Measurements from ENCODE around the gene MAP1LC3B2.

MAP1LC3B2 gene

GRCh38 chr12:116615141-116615861, 56.1 kb downstream of the MAP1LC3B2 start:
- no peaks in the 10 kb centered on the region for H3K9me3 ChIP-seq (ENCODE audit: low read depth, low read length)
- no peak for DNase-seq (ENCODE audit: low read depth, low spot score)
- no peak overlapping the region for H3K9ac ChIP-seq (ENCODE audit: insufficient read length)
- no peak for TF ChIP-seq POLR2AphosphoS5 (IDR thresholded peaks at IDR 0.05; ENCODE audit: borderline replicate concordance, low read depth, low read length)
- no peak for TF ChIP-seq EZH2 (IDR thresholded peaks at IDR 0.05)
- TF ChIP-seq FOXP2 (optimal IDR thresholded peaks at IDR 0.05; ENCODE audit: control extremely low read depth, extremely low read length, insufficient read depth) = no peak
- H3K36me3 ChIP-seq (ENCODE audit: insufficient read depth, low read length) = no peaks in the 10 kb centered on the region
- H3K4me3 ChIP-seq = no peak overlapping the region
- no peak overlapping the region for H3K27ac ChIP-seq

GRCh38 chr12:116616536-116617248, 57.5 kb downstream of the MAP1LC3B2 start:
- no peaks in the 10 kb centered on the region for H3K36me3 ChIP-seq (ENCODE audit: insufficient read depth, low read length)
- TF ChIP-seq FOXP2 (optimal IDR thresholded peaks at IDR 0.05; ENCODE audit: control extremely low read depth, extremely low read length, insufficient read depth) (no peak), EZH2 (IDR thresholded peaks at IDR 0.05) (no peak), POLR2AphosphoS5 (IDR thresholded peaks at IDR 0.05; ENCODE audit: borderline replicate concordance, low read depth, low read length) (no peak)
- H3K27ac ChIP-seq = no peak overlapping the region
- no peak overlapping the region for H3K9ac ChIP-seq (ENCODE audit: insufficient read length)
- H3K4me3 ChIP-seq = no peak overlapping the region
- no peaks in the 10 kb centered on the region for H3K9me3 ChIP-seq (ENCODE audit: low read depth, low read length)
- no peak for DNase-seq (ENCODE audit: low read depth, low spot score)

- H3K27ac ChIP-seq = no peak overlapping the region
- no peaks in the 10 kb centered on the region for H3K36me3 ChIP-seq (ENCODE audit: insufficient read depth, low read length)
- DNase-seq (ENCODE audit: low read depth, low spot score) = no peak
- no peak overlapping the region for H3K4me3 ChIP-seq
- H3K9ac ChIP-seq (ENCODE audit: insufficient read length) = no peak overlapping the region
- H3K9me3 ChIP-seq (ENCODE audit: low read depth, low read length) = no peaks in the 10 kb centered on the region
- no peak for TF ChIP-seq EZH2 (IDR thresholded peaks at IDR 0.05)
- TF ChIP-seq FOXP2 (optimal IDR thresholded peaks at IDR 0.05; ENCODE audit: control extremely low read depth, extremely low read length, insufficient read depth) = no peak
- no peak for TF ChIP-seq POLR2AphosphoS5 (IDR thresholded peaks at IDR 0.05; ENCODE audit: borderline replicate concordance, low read depth, low read length)
These were observed 60.1 kb downstream of the MAP1LC3B2 start for GRCh38 chr12:116619246-116619645.

GRCh38 chr12:116620124-116620491, 60.9 kb downstream of the MAP1LC3B2 start:
- DNase-seq (ENCODE audit: low read depth, low spot score) = no peak
- Histone ChIP-seq H3K9ac (ENCODE audit: insufficient read length) (no peak overlapping the region), H3K27ac (no peak overlapping the region), H3K9me3 (ENCODE audit: low read depth, low read length) (no peaks in the 10 kb centered on the region), H3K4me3 (no peak overlapping the region), H3K36me3 (ENCODE audit: insufficient read depth, low read length) (no peaks in the 10 kb centered on the region)
- no peak for TF ChIP-seq EZH2 (IDR thresholded peaks at IDR 0.05)
- no peak for TF ChIP-seq POLR2AphosphoS5 (IDR thresholded peaks at IDR 0.05; ENCODE audit: borderline replicate concordance, low read depth, low read length)
- TF ChIP-seq FOXP2 (optimal IDR thresholded peaks at IDR 0.05; ENCODE audit: control extremely low read depth, extremely low read length, insufficient read depth) = no peak

GRCh38 chr12:116620492-116621191, 61.5 kb downstream of the MAP1LC3B2 start:
- DNase-seq (ENCODE audit: low read depth, low spot score) = no peak

GRCh38 chr12:116621194-116621593, 62.0 kb downstream of the MAP1LC3B2 start:
- TF ChIP-seq POLR2AphosphoS5 (IDR thresholded peaks at IDR 0.05; ENCODE audit: borderline replicate concordance, low read depth, low read length) (no peak), EZH2 (IDR thresholded peaks at IDR 0.05) (no peak), FOXP2 (optimal IDR thresholded peaks at IDR 0.05; ENCODE audit: control extremely low read depth, extremely low read length, insufficient read depth) (no peak)
- no peak overlapping the region for H3K4me3 ChIP-seq
- no peaks in the 10 kb centered on the region for H3K9me3 ChIP-seq (ENCODE audit: low read depth, low read length)
- no peaks in the 10 kb centered on the region for H3K36me3 ChIP-seq (ENCODE audit: insufficient read depth, low read length)
- DNase-seq (ENCODE audit: low read depth, low spot score) = no peak
- no peak overlapping the region for H3K27ac ChIP-seq
- H3K9ac ChIP-seq (ENCODE audit: insufficient read length) = no peak overlapping the region

More at GRCh38 chr12:116620492-116621191, 61.5 kb downstream of the MAP1LC3B2 start:
- Histone ChIP-seq H3K27ac (no peak overlapping the region), H3K36me3 (ENCODE audit: insufficient read depth, low read length) (no peaks in the 10 kb centered on the region), H3K4me3 (no peak overlapping the region), H3K9me3 (ENCODE audit: low read depth, low read length) (no peaks in the 10 kb centered on the region), H3K9ac (ENCODE audit: insufficient read length) (no peak overlapping the region)
- TF ChIP-seq POLR2AphosphoS5 (IDR thresholded peaks at IDR 0.05; ENCODE audit: borderline replicate concordance, low read depth, low read length) = no peak
- no peak for TF ChIP-seq FOXP2 (optimal IDR thresholded peaks at IDR 0.05; ENCODE audit: control extremely low read depth, extremely low read length, insufficient read depth)
- no peak for TF ChIP-seq EZH2 (IDR thresholded peaks at IDR 0.05)

- no peaks in the 10 kb centered on the region for H3K9me3 ChIP-seq (ENCODE audit: low read depth, low read length)
- no peak overlapping the region for H3K27ac ChIP-seq
- TF ChIP-seq EZH2 (IDR thresholded peaks at IDR 0.05) = no peak
- no peak for TF ChIP-seq POLR2AphosphoS5 (IDR thresholded peaks at IDR 0.05; ENCODE audit: borderline replicate concordance, low read depth, low read length)
- TF ChIP-seq FOXP2 (optimal IDR thresholded peaks at IDR 0.05; ENCODE audit: control extremely low read depth, extremely low read length, insufficient read depth) = no peak
- DNase-seq (ENCODE audit: low read depth, low spot score) = no peak
- no peak overlapping the region for H3K4me3 ChIP-seq
- no peak overlapping the region for H3K9ac ChIP-seq (ENCODE audit: insufficient read length)
- H3K36me3 ChIP-seq (ENCODE audit: insufficient read depth, low read length) = no peaks in the 10 kb centered on the region
These were observed 65.3 kb downstream of the MAP1LC3B2 start for GRCh38 chr12:116624516-116624915.

GRCh38 chr12:116626153-116626552, 67.0 kb downstream of the MAP1LC3B2 start:
- no peaks in the 10 kb centered on the region for H3K9me3 ChIP-seq (ENCODE audit: low read depth, low read length)
- H3K27ac ChIP-seq = no peak overlapping the region
- no peak overlapping the region for H3K4me3 ChIP-seq
- TF ChIP-seq FOXP2 (optimal IDR thresholded peaks at IDR 0.05; ENCODE audit: control extremely low read depth, extremely low read length, insufficient read depth) = no peak
- TF ChIP-seq EZH2 (IDR thresholded peaks at IDR 0.05) = no peak
- TF ChIP-seq POLR2AphosphoS5 (IDR thresholded peaks at IDR 0.05; ENCODE audit: borderline replicate concordance, low read depth, low read length) = no peak
- H3K9ac ChIP-seq (ENCODE audit: insufficient read length) = no peak overlapping the region
- no peaks in the 10 kb centered on the region for H3K36me3 ChIP-seq (ENCODE audit: insufficient read depth, low read length)
- no peak for DNase-seq (ENCODE audit: low read depth, low spot score)
